OCI-LY1 (cell line): Measurements from ENCODE around the gene GNRH2.

ENCODE experiments used
- H2AFZ ChIP-seq: fragments of 200-600 bp; sonication (generic), shearing (Covaris generic); 2 replicates; pipeline ENCODE4 v1.6.0; 2014; ENCODE audit warnings: antibody characterized with exemption, mild to moderate bottlenecking, low read length
- H3F3A ChIP-seq: fragments of 200-600 bp; sonication (generic), shearing (Covaris generic); 2 replicates; pipeline ENCODE4 v1.6.0; 2014; ENCODE audit warnings: mild to moderate bottlenecking, antibody characterized with exemption, low read length, moderate library complexity; ENCODE audit not compliant: insufficient read depth
- H3K27ac ChIP-seq: fragments of 200-600 bp; sonication (generic); 2 replicates; pipeline ENCODE4 v1.5.1; 2014; ENCODE audit warnings: low read length, mixed run types, mild to moderate bottlenecking, low read depth; ENCODE audit not compliant: poor library complexity, severe bottlenecking
- H3K27me3 ChIP-seq: fragments of 200-600 bp; sonication (generic); 2 replicates; pipeline ENCODE4 v1.6.0; 2014; ENCODE audit warnings: antibody characterized with exemption, mild to moderate bottlenecking, low read length, moderate library complexity; ENCODE audit not compliant: insufficient read depth
- H3K36me3 ChIP-seq: fragments of 200-600 bp; sonication (generic); 2 replicates; pipeline ENCODE4 v1.6.1; 2014; ENCODE audit warnings: mild to moderate bottlenecking, antibody characterized with exemption, low read length, moderate library complexity, mixed read lengths; ENCODE audit not compliant: insufficient read depth
- H3K4me1 ChIP-seq: fragments of 200-600 bp; sonication (generic); 2 replicates; pipeline ENCODE4 v1.5.1; 2014; ENCODE audit warnings: mild to moderate bottlenecking, low read length, moderate library complexity; ENCODE audit not compliant: insufficient read depth, severe bottlenecking
- H3K4me2 ChIP-seq: fragments of 200-600 bp; sonication (generic), shearing (Covaris generic); 2 replicates; pipeline ENCODE4 v1.6.1; 2014; ENCODE audit warnings: low read length
- H3K4me3 ChIP-seq: fragments of 200-600 bp; sonication (generic); 2 replicates; pipeline ENCODE4 v1.5.1; 2014; ENCODE audit warnings: low read length, low read depth, mild to moderate bottlenecking, mixed read lengths; ENCODE audit not compliant: poor library complexity, severe bottlenecking
- H3K79me2 ChIP-seq: fragments of 200-600 bp; shearing (Covaris generic); 2 replicates; pipeline ENCODE4 v1.6.1; 2016; ENCODE audit warnings: mixed run types, low read length, mixed read lengths; ENCODE audit not compliant: insufficient read depth
- H3K9ac ChIP-seq: fragments of 200-600 bp; sonication (generic), shearing (Covaris generic); 2 replicates; pipeline ENCODE4 v1.6.1; 2014; ENCODE audit warnings: mild to moderate bottlenecking, low read length, mixed read lengths
- H3K9me2 ChIP-seq: fragments of 200-600 bp; sonication (generic), shearing (Covaris generic); 2 replicates; pipeline ENCODE4 v1.6.1; 2014; ENCODE audit warnings: low read depth, mild to moderate bottlenecking, low read length, mixed read lengths
- H3K9me3 ChIP-seq: fragments of 200-600 bp; shearing (Covaris generic); 2 replicates; pipeline ENCODE4 v1.6.1; 2014; ENCODE audit warnings: low read length, mixed read lengths
- H4K20me1 ChIP-seq: fragments of 200-600 bp; sonication (generic), shearing (Covaris generic); 2 replicates; pipeline ENCODE4 v1.6.0; 2016; ENCODE audit warnings: mild to moderate bottlenecking, low read length; ENCODE audit not compliant: insufficient read depth
- CTCF ChIP-seq: fragments of 200-600 bp; sonication (generic), shearing (Covaris generic); IDR thresholded peaks from 2 replicates; pipeline ENCODE4 v1.5.1; 2017; ENCODE audit warnings: mild to moderate bottlenecking, antibody characterized with exemption, low read length, moderate library complexity, mixed read lengths
- EZH2 ChIP-seq: fragments of 200-600 bp; sonication (generic), shearing (Covaris generic); IDR thresholded peaks from 2 replicates; pipeline ENCODE4 v1.8.0; 2017; ENCODE audit warnings: borderline replicate concordance, mixed run types, mild to moderate bottlenecking, antibody characterized with exemption, low read length, moderate library complexity, mixed read lengths

GNRH2 gene

GRCh38 chr20:3011752-3012151 lies 31.7 kb upstream of the GNRH2 start:
- H3K4me3 ChIP-seq, result no peak overlapping the region
- H4K20me1 ChIP-seq, result no peaks in the 10 kb centered on the region
- no peaks in the 10 kb centered on the region for H3K27me3 ChIP-seq
- H3K36me3 ChIP-seq, result peaks cover 45% of the 10 kb centered on the region
- H3K79me2 ChIP-seq, result no peaks in the 10 kb centered on the region
- H3F3A ChIP-seq, result no peaks in the 10 kb centered on the region
- no peak overlapping the region for H3K4me2 ChIP-seq
- H3K4me1 ChIP-seq, result no peaks in the 10 kb centered on the region
- H3K9ac ChIP-seq, result no peak overlapping the region
- H2AFZ ChIP-seq, result no peak overlapping the region
- no peak for TF ChIP-seq CTCF
- TF ChIP-seq EZH2, result no peak
- H3K27ac ChIP-seq, result no peak overlapping the region
- H3K9me3 ChIP-seq, result no peaks in the 10 kb centered on the region
- H3K9me2 ChIP-seq, result no peaks in the 10 kb centered on the region

- Histone ChIP-seq H3K4me1 (no peaks in the 10 kb centered on the region), H3K9ac (no peak overlapping the region), H3K4me3 (no peak overlapping the region), H4K20me1 (no peaks in the 10 kb centered on the region), H3K27ac (no peak overlapping the region), H3K4me2 (no peak overlapping the region), H3K36me3 (peaks cover 37% of the 10 kb centered on the region), H3K27me3 (no peaks in the 10 kb centered on the region), H3K9me2 (no peaks in the 10 kb centered on the region), H2AFZ (no peak overlapping the region), H3K79me2 (no peaks in the 10 kb centered on the region), H3K9me3 (no peaks in the 10 kb centered on the region), H3F3A (no peaks in the 10 kb centered on the region)
- no peak for TF ChIP-seq CTCF
- TF ChIP-seq EZH2, result no peak
Observed at GRCh38 chr20:3013771-3014170, 29.7 kb upstream of the GNRH2 start.

GRCh38 chr20:3014179-3014578 lies 29.2 kb upstream of the GNRH2 start:
- no peaks in the 10 kb centered on the region for H3K9me2 ChIP-seq
- H2AFZ ChIP-seq, result no peak overlapping the region
- H3K36me3 ChIP-seq, result peaks cover 33% of the 10 kb centered on the region
- H3K4me3 ChIP-seq, result no peak overlapping the region
- no peaks in the 10 kb centered on the region for H4K20me1 ChIP-seq
- H3K27me3 ChIP-seq, result no peaks in the 10 kb centered on the region
- TF ChIP-seq CTCF, result no peak
- TF ChIP-seq EZH2, result no peak
- H3K9ac ChIP-seq, result no peak overlapping the region
- no peaks in the 10 kb centered on the region for H3F3A ChIP-seq
- H3K4me2 ChIP-seq, result no peak overlapping the region
- H3K27ac ChIP-seq, result no peak overlapping the region
- no peaks in the 10 kb centered on the region for H3K79me2 ChIP-seq
- no peaks in the 10 kb centered on the region for H3K4me1 ChIP-seq
- H3K9me3 ChIP-seq, result no peaks in the 10 kb centered on the region
